GM10266 (cell line): Measurements from ENCODE around the gene TMEM108.

Source experiments
- DNase-seq: peaks from one replicate; pipeline ENCODE4 v3.0.0; 2012; ENCODE audit errors: extremely low spot score
- CTCF ChIP-seq: IDR thresholded peaks from 2 replicates; pipeline ENCODE4 v1.5.1; 2012; ENCODE audit warnings: mild to moderate bottlenecking, low read depth; ENCODE audit not compliant: control insufficient read depth, insufficient read depth; ENCODE audit errors: missing control alignments

The TMEM108 gene

GRCh38 chr3:133408366-133408765, 370.2 kb downstream of the TMEM108 start:
- TF ChIP-seq CTCF: no peak
- no peak for DNase-seq

- DNase-seq: no peak
- TF ChIP-seq CTCF: no peak
Measured at GRCh38 chr3:133408961-133409360, 370.8 kb downstream of the TMEM108 start.

GRCh38 chr3:133410191-133410892, 372.2 kb downstream of the TMEM108 start:
- no peak for DNase-seq
- no peak for TF ChIP-seq CTCF

- no peak for TF ChIP-seq CTCF
- DNase-seq: no peak
Measured at GRCh38 chr3:133412183-133413132, 374.3 kb downstream of the TMEM108 start.

DNA sequence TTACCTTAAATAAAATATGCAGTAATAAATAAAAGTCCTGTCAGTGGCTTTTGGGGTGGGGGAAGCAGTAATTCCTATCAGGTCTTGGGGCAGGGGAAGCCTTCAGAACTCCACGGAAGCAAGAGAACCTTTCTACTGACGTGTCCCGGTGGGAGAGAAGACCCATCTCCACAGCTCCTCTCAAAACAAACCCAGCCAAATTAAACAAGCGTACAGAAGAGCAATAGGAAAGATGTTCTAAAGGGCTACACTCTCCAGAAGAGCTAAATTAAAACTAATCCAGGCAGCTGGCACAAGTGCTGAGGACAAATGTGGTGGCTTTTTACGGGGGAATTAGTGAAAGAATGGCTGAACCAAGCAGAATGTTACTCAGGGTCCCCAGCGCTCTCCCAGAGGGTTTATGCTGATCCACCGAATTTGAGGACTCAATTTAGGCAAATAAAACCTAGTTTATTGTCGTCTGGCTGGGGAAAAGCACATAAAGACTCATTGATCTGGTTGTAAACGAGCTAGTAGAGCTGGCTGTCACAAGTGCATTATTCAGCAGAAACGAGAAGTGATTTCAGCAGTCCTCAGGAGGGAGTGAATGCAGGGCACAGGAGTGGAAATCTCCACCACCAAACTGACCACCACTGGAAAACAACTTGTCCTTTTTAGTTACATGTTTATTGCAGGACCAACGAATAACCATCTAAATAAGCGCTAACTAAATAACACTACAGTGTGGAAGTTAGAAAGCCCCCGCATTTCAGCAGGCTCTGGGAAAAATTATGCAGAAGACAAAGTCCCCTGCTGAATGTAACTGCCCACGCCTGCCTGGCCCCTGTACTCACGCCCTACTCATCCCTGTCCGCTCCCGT, 375.2 kb downstream of the TMEM108 start:
- DNase-seq: no peak
- no peak for TF ChIP-seq CTCF

DNA sequence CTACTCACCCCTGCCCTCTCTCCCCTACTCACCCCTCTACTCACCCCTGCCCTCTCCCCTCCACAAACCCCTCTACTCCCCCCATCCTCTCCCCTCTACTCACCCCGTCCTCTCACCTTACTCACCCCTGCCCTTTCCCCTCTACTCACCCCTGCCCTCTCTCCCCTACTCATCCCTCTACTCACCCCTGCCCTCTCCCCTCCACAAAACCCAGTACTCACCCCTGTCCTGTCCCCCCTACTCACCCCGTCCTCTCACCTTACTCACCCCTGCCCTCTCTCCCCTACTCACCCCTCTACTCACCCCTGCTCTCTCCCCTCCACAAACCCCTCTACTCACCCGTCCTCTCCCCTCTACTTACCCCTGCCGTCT, 375.8 kb downstream of the TMEM108 start:
- no peak for TF ChIP-seq CTCF

More for the DNA sequence above, 375.8 kb downstream of the TMEM108 start:
- no peak for DNase-seq
